Measurements from ENCODE around the gene CERT1.
"Not testable (repeated sequence)": the region's sequence is repeated elsewhere in the genome, so short reads cannot be mapped to it uniquely, and the experiment has no call there.

The CERT1 gene

DNA sequence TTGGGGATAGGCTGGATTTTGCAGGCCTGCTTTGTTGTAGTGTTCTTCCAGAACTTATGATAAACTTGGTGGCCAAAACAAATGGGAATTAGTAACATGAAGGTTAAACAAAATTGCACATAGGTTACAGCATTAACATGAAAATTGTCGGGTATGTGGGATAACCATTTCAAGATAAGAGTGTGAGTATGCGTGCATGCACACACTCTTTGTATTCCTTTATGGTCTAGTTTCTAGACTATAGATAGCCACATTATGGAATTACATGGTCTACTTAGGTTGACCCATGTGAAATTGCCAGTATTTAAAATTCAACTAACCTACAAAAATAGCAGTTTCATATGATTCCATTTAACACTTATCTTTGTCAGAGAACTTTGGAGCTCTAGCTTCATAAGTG lies 173.0 kb downstream of the CERT1 start:
- no peak for DNase-seq

DNA sequence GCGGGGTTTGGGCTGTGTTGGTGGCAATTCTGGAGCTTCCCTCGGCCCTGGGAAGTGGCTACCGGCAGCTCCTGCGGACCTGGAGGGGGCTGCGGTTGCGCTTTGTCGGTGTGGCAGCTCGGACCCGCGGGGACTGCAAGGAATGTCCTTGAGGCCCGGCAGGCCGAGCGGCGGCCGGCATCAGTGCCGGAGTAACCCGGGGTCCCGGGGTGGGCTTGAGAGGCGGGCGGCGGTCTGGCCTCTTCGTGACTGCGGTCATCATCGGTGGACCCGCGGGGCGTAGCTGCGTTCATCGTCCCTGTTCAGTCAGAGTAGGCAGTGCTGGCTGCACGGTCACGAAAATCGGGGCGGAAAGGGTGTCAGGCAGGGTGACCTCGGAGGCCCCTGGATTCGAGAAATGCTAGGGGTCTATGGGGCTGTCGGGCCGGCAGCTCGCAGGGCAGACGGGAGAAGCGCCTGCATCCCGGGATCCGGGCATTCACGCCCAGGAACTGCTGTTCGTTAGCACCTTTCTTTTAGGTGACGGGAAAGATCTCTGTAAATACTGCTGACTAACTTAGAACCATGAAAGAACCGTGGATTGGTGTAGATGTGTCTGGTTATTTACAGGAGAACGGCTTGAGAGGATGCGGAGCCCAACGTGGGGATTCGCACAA lies 173.9 kb downstream of the CERT1 start:
- DNase-seq: no peak

DNA sequence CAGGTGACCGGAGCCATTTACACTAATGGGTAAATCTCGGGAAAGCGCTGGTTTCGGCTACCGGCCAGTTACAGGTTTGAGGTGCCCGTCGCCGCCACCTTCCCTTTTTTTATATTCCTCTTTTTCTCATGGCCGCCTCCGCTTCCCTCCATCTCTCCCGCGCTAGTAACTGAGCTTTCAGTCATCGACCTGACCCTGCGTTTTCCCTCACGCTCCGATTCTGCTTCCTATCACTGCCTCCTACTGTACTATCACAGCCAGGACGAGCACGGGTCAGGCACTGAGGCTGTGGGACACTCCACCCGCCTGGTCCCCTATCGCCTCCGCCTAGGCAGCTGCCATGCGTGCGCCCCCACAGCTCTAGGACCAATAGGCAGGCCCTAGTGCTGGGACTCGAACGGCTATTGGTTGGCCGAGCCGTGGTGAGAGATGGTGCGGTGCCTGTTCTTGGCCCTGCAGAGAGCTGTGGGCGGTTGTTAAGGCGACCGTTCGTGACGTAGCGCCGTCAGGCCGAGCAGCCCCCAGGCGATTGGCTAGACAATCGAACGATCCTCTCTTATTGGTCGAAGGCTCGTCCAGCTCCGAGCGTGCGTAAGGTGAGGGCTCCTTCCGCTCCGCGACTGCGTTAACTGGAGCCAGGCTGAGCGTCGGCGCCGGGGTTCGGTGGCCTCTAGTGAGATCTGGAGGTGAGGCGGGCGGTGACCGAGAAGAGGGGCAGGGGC lies 174.7 kb downstream of the CERT1 start, which contains the start of gene HMGCR:
Gene HMGCR (plus strand): TSS at position 606 of the 722 bp plus-strand sequence. CDS start 5,386 bp downstream, outside the sequence.
- peak; percentile 100 for DNase-seq

DNA sequence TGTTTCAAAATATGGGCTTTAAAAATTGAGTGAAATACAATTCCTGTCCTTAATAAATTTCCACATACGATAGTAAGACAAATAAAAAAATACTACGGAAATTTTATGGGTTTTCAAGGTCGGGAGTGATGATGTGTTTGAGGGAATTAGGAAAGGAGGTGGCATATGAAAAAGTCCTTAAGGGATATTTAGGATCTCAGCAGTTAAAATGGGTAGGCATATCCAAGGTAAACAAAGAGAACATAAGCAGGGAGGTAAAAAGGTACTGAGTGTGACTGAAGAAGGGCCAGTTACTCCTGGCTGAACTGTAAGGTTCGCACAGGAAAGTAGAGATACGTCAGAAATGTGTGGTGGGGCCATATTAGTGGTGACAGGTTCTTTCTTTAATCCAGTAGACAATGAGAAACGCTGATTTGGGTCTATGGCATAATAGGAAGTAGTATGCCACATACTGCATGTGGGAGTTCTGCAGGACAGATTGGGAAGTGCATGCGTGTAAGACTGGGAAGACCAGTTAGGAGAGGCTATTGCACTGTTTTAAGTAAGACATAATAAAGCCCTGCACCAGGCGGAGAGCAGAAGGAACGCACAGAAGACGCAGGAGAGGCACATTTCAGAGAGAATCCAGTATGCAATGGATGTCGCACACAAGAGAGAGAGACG lies 175.3 kb downstream of the CERT1 start:
- peak; percentile 79 for DNase-seq

DNA sequence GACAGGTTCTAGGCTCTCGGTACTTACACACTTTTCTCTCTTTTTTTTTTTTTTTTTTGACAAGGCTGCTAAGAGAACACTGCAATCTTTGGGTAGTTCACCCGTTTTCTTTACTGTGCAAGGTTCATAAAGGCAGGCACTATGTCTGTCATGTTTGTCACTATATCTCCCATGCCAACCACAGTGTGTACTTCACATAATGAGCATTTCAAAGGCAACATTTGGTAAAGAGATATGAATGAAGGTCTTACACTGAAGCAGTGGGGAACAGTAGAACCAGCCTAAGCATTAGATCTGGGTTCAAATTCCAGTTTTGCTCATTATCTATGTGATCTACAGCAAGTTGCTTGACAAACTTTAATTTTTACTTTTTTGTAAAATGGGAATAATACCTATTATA lies 175.9 kb downstream of the CERT1 start:
- no peak for DNase-seq

DNA sequence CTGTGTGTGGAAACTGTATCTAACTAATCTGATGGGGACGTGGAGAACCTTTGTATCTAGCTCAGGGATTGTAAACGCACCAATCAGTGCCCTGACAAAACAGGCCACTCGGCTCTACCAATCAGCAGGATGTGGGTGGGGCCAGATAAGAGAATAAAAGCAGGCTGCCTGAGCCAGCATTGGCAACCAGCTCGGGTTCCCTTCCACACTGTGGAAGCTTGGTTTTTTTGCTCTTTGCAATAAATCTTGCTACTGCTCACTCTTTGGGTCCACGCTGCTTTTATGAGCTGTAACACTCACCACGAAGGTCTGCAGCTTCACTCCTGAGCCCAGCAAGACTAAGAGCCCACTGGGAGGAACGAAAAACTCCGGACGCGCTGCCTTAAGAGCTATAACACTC lies 177.0 kb downstream of the CERT1 start:
- not testable (repeated sequence) for DNase-seq

DNA sequence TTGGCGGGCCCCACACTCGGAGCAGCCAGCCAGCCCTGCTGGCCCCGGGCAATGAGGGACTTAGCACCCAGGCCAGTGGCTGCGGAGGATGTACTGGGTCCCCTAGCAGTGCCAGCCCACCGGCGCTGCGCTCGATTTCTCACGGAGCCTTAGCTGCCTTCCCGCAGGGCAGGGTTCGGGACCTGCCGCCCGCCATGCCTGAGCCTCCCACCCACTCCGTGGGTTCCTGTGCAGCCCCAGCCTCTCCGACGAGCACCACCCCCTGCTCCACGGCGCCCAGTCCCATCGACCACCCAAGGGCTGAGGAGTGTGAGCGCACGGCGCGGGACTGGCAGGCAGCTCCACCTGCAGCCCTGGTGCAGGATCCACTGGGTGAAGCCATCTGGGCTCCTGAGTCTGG lies 177.7 kb downstream of the CERT1 start:
- not testable (repeated sequence) for DNase-seq

DNA sequence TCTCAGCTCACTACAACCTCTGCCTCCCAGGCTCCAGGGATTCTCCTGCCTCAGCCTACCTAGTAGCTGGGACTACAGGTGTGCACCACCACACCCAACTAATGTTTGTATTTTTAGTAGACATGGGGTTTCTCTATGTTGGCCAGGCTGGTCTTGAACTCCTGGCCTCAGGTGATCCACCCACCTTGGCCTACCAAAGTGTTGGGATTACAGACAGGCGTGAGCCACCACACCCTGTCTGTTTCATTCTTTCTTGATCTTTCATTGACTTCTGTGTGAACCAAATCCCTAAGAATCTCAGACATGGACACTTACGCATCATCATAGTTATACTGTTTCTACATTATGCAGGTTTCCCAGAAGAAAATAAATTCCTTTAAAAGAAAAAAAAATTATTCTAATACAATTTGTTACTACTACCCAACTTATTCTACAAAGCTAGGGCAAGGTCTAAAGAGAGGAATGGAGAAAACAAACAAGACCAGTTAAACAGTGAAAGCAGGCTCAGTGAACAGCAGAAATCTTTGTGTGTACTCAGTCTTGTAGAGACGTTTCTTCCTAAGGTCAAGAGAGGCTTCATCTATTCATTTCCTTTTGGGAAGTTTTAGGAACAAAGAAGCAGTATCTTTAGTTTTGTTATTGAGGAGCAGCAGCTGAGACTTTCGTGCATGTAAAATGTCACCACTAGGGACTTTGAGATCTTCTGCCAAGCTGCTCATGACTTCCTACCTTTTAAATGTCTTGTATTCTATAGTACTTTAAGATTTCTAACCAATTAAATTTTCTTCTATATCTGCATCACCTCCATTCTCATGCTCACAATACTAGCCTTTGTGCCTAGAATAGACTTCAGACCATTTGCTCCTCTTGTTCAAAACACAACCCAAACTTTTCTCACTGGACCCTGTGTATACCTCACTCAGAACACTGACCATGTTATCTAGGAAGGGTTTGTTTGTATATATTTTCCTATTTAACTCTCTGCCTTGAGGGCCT lies 180.0 kb downstream of the CERT1 start:
- DNase-seq: no peak

DNA sequence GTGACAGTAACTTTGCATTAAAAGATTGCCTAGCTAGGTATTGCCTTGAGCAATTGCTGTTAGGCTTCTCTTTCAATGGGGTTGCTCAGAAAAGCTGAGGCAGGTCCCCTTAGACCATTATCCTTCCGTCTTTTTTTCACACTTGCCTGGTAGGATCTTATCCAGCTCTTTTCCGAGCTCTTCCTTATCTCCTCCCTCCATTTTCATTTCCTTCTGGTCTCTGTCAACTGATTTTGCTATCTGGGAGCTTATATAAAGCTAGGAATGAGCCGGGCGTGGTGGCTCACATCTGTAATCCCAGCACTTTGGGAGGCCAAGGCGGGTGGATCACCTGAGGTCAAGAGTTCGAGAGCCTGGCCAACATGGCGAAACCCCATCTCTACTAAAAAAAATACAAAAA lies 181.0 kb downstream of the CERT1 start:
- no peak for DNase-seq
